MG63 (cell line): ENCODE data around the gene CHST5. TPM values are rescaled to one million over a fixed set of nuclear protein-coding genes. Genes with fewer than 3 reads are reported as not detected.

Experiments
- DNase-seq: peaks from one replicate; pipeline ENCODE4 v3.0.0-alpha.2; 2020
- H3K27me3 ChIP-seq: fragments of 250-450 bp; sonication (Bioruptor Pico); 2 replicates; pipeline ENCODE4 v1.5.1; 2020; ENCODE audit warnings: mild to moderate bottlenecking, moderate library complexity
- H3K36me3 ChIP-seq: fragments of 250-450 bp; sonication (Bioruptor Pico); 2 replicates; pipeline ENCODE4 v1.5.1; 2020; ENCODE audit warnings: mild to moderate bottlenecking, moderate library complexity
- H3K4me3 ChIP-seq: fragments of 250-450 bp; sonication (Bioruptor Pico); 2 replicates; pipeline ENCODE4 v1.5.1; 2020; ENCODE audit warnings: mild to moderate bottlenecking, moderate library complexity
- H3K9me3 ChIP-seq: fragments of 250-450 bp; sonication (Bioruptor Pico); 2 replicates; pipeline ENCODE4 v1.5.1; 2020; ENCODE audit warnings: mild to moderate bottlenecking, moderate library complexity
- total RNA-seq: library from RNA; depleted of rRNA; stranded (reverse); fragments of >200 nt; shearing (Covaris generic); gene quantifications from 2 replicates; pipeline ENCODE4 v1.2.3, GENCODE V29; 2014; ENCODE audit warnings: low replicate concordance; rRNA removed

Gene CHST5
- total RNA-seq, 1 experiment from 2014 or later: not detected

DNA sequence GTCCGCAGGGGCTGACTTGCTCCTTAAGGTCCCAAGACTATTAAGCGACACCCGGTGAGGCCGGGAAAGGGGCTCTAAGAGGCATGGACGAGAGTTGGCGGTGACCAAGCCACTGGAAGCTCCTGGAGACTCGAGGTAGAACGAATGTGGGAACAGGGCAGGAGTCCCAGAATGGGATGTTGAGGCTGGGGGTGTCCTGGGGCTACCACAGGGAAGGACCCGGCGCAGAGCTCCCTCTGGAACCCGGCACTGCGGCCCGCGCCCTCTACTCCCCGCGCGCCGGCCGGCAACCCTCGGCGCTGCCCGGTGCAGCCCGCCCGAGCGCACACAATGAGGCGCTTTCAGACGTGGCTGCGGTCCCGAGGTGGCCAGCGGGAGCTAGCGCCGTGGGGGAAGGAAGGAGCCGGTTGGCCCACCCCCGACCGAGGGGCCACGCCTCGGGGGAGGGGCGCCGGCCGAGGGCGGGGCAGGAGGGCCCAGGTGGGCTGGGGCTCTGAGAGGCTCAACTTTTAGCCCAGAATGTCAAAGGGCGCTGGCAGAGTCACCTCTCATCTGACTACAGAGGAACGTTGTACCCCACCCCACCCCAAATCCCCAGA is 40.7 kb downstream of the CHST5 start, which contains the start of gene CHST6:
Gene CHST6 (minus strand): TSS at position 366 of the 599 bp plus-strand sequence. CDS start 15,613 bp downstream, outside the sequence.
- Histone ChIP-seq H3K27me3 (no peaks in the 10 kb centered on the region), H3K9me3 (no peaks in the 10 kb centered on the region), H3K4me3 (no peak within 1 kb of the TSS), H3K36me3 (no peaks in the 10 kb centered on the region)
- DNase-seq: no peak

- no peak for DNase-seq
- Histone ChIP-seq H3K9me3 (no peaks in the 10 kb centered on the region), H3K4me3 (no peak overlapping the region), H3K27me3 (no peaks in the 10 kb centered on the region), H3K36me3 (no peaks in the 10 kb centered on the region)
These were observed 41.2 kb downstream of the CHST5 start for GRCh38 chr16:75494661-75495075.

GRCh38 chr16:75494184-75494583 is 41.7 kb downstream of the CHST5 start:
- DNase-seq: no peak
- Histone ChIP-seq H3K9me3 (no peaks in the 10 kb centered on the region), H3K4me3 (no peak overlapping the region), H3K36me3 (no peaks in the 10 kb centered on the region), H3K27me3 (no peaks in the 10 kb centered on the region)

GRCh38 chr16:75491876-75492275 is 44.0 kb downstream of the CHST5 start:
- Histone ChIP-seq H3K36me3 (no peaks in the 10 kb centered on the region), H3K9me3 (no peaks in the 10 kb centered on the region), H3K4me3 (no peak overlapping the region), H3K27me3 (no peaks in the 10 kb centered on the region)
- peak; percentile 18 for DNase-seq

DNA sequence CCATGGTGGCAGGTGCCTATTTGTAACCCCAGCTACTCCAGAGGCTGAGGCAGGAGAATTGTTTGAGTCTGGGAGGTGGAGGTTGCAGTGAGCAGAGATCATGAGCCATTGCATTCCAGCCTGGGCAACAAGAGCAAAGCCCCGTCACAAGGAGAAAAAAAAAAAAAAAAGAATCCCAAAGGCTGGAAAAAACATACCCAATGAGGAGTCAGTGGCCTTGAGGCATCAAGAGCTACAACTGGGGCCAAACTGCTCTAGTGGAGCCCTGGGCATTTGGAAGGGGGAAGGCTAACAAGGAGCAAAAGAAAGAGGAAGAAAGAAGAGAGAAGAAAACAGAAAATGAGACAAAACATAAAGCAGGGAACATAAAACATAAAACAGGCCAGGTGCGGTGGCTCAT is 47.6 kb downstream of the CHST5 start:
- Histone ChIP-seq H3K36me3 (no peaks in the 10 kb centered on the region), H3K9me3 (no peaks in the 10 kb centered on the region), H3K4me3 (no peak overlapping the region), H3K27me3 (no peaks in the 10 kb centered on the region)
- DNase-seq: no peak

DNA sequence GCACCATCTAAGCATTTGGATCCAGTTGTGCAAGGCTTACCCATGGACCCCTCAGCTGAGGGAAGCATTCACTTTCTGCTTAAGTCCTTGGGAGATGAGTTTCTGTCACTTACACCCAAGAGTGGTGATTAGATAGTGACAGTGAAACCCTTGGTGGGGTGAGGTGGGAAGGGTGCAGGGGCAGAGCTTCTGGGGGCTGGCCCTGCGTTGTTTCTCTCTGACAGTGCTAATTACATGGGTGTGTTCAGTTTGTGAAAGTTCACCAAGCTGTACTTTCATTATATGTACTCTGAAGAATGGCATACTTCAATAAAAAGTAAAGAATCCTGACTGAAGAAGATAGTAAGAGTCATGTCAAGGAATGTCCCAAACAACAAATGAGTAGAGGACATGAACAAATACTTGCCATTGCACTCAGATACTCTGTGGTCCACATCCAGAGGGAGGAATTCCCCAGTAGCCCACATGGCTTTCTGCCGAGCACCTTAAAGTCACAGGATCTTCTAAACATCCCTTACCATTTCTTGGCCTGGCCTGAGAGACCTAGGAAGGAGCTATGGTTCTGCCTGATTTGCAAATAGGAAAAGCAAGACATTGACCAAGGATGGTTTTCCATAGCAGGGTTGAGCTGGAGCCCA is 49.1 kb downstream of the CHST5 start:
- no peaks in the 10 kb centered on the region for H3K36me3 ChIP-seq
- DNase-seq: no peak
- H3K4me3 ChIP-seq: no peak overlapping the region
- H3K9me3 ChIP-seq: no peaks in the 10 kb centered on the region
- H3K27me3 ChIP-seq: no peaks in the 10 kb centered on the region

DNA sequence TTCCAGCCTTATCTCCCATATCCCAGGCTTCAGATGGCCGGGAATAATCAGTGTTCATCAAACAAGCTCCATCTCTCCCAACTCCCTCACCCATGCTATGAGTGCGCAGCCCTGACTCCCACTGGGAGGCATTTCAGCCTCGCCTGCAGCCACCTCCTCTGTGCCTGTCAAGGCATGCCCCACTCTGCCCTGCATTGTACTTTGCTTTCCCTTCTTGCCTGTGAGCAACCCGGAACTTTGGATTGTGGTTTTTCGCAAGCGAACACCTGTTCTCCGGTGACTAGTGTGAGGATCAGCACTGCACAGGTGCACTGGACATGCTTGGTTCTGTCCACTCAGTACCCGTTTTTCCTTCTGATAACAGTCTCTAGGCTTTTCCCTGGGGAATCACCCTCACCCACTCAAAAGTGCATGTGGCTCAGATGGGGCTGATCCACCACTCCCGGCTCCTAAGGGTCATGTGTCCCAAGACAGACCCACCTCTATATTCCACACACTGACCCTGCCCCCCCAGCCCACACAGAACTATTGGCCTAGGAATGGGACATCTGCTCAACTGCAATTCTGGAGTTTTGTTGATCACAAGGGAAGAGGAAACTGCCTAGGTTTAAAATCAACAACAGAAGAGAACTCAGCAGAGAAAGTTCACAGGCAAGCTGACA is 49.8 kb downstream of the CHST5 start:
- Histone ChIP-seq H3K9me3 (no peaks in the 10 kb centered on the region), H3K27me3 (no peaks in the 10 kb centered on the region), H3K36me3 (no peaks in the 10 kb centered on the region), H3K4me3 (no peak overlapping the region)
- DNase-seq: no peak

DNA sequence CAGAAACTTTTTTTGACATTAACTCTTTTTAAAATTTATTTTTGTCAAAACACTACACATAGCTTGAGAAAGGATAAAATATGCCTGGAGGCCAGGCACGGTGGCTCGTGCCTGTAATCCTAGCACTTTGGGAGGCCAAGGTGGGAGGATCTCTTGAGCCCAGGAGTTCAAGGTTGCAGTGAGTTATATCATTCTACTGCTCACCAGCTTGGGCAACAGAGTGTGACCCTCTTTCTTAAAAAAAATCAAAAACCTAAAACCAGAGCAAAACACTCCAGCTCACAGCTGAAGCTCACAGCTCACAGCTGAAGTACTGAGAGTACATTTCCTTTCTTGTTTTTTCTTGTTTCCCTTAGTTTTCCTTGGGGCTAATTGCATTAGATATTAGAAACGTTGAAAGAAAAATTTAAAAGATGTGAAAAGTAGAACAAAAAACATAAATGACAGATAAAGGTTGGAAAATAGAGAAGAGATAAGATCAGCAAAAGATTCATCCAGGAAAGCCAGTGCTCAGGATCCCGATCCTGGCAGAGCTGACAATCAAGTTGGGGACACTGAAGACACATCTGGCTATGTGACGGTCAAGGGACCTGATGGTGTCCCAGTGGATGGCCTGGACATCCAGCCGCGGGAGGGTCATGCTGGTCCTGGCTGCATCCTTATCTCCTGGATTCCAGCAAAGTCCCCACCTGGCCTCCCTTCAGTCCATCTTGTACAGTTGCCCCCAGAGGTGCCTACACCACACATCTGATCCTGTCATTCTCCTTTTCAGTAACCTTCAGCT is 50.5 kb downstream of the CHST5 start:
- no peaks in the 10 kb centered on the region for H3K36me3 ChIP-seq
- H3K9me3 ChIP-seq: no peaks in the 10 kb centered on the region
- DNase-seq: no peak

GRCh38 chr16:75483222-75483621 is 52.7 kb downstream of the CHST5 start:
- H3K9me3 ChIP-seq: no peaks in the 10 kb centered on the region
- H3K27me3 ChIP-seq: no peaks in the 10 kb centered on the region
- no peak overlapping the region for H3K4me3 ChIP-seq
- no peak for DNase-seq
- no peaks in the 10 kb centered on the region for H3K36me3 ChIP-seq

More for the DNA sequence above, 50.5 kb downstream of the CHST5 start:
- H3K4me3 ChIP-seq: no peak overlapping the region
- H3K27me3 ChIP-seq: no peaks in the 10 kb centered on the region

GRCh38 chr16:75482434-75483205 is 53.3 kb downstream of the CHST5 start:
- no peaks in the 10 kb centered on the region for H3K27me3 ChIP-seq
- no peaks in the 10 kb centered on the region for H3K36me3 ChIP-seq
- H3K4me3 ChIP-seq: no peak overlapping the region
- no peaks in the 10 kb centered on the region for H3K9me3 ChIP-seq
- DNase-seq: no peak

GRCh38 chr16:75481475-75481874 is 54.4 kb downstream of the CHST5 start:
- no peaks in the 10 kb centered on the region for H3K27me3 ChIP-seq
- no peak overlapping the region for H3K4me3 ChIP-seq
- H3K36me3 ChIP-seq: no peaks in the 10 kb centered on the region
- no peaks in the 10 kb centered on the region for H3K9me3 ChIP-seq
- no peak for DNase-seq

DNA sequence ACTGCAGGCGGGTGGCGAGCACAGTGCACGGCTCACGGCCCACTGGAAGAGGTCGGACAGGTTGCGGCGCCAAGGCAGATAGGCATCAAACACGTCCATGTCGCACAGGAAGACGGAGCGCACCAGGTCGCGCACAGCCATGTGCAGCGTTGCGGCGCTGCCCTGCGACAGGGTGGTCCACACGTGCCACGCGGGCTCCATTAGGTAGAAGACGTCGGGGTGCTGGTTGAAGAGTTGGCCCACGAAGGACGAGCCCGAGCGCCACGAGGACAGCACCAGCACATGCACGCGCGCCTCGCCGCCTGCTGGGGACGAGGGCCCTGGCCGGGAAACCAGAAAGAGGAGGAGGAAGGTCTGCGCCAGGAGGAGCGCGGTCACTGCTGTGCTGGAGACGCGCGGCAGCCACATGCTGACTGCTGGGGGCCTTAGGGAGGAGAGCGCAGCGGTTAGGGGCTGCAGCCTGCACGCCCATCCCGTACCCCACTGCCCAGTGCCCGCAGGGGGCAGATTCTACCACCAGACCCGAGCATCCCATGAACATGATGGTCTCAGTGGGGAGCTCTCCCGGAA is 56.4 kb downstream of the CHST5 start:
- Histone ChIP-seq H3K27me3 (no peaks in the 10 kb centered on the region), H3K36me3 (no peaks in the 10 kb centered on the region), H3K9me3 (no peaks in the 10 kb centered on the region), H3K4me3 (no peak overlapping the region)
- no peak for DNase-seq

Other genes with a start within 250 kb of the CHST5 start
- 21.2 and 23.2 TPM in 2 replicates for gene CFDP1, start 102.6 kb downstream of the CHST5 start, total RNA-seq
- gene TMEM170A, start 71.4 kb downstream of the CHST5 start, total RNA-seq: 1.3 and 8.0 TPM in 2 replicates
- not detected in 2 replicates for gene CHST6, start 40.7 kb downstream of the CHST5 start, total RNA-seq
- 6.0 and 8.8 TPM in 2 replicates for gene TMEM231, start 20.1 kb upstream of the CHST5 start, total RNA-seq
- 17.3 and 70.4 TPM in 2 replicates for gene GABARAPL2, start 30.3 kb upstream of the CHST5 start, total RNA-seq
- gene ADAT1, start 87.2 kb upstream of the CHST5 start, total RNA-seq: 12.5 and 29.6 TPM in 2 replicates
- gene KARS1, start 111.6 kb upstream of the CHST5 start, total RNA-seq: 161 and 178 TPM in 2 replicates
- gene TERF2IP, start 111.7 kb upstream of the CHST5 start, total RNA-seq: 6.3 and 11.9 TPM in 2 replicates
- gene CPHXL2, start 140.9 kb upstream of the CHST5 start, total RNA-seq: not detected in 2 replicates
- gene DUXB, start 165.4 kb upstream of the CHST5 start, total RNA-seq: not detected in 2 replicates
- gene CPHXL, start 190.4 kb upstream of the CHST5 start, total RNA-seq: not detected in 2 replicates